Neural progenitor cell (in vitro differentiated cells): ENCODE results near the gene SMAGP. TPM values are rescaled to one million over a fixed set of nuclear protein-coding genes. Genes with fewer than 3 reads are reported as not detected.

Experiments used
- DNase-seq: peaks from one replicate; pipeline ENCODE4 v3.0.0-alpha.2; 2016; ENCODE audit warnings: low spot score
- H2AFZ ChIP-seq: fragments of 200-600 bp; sonication (generic); replicated peaks from 2 replicates; pipeline ENCODE4 v1.6.1; 2016; ENCODE audit warnings: antibody characterized with exemption
- H3F3A ChIP-seq: fragments of 200-600 bp; sonication (generic); 2 replicates; pipeline ENCODE4 v1.6.1; 2016; ENCODE audit warnings: antibody characterized with exemption, low read depth
- H3K27ac ChIP-seq: fragments of 200-600 bp; sonication (generic); 2 replicates; pipeline ENCODE4 v1.5.1; 2016; ENCODE audit warnings: mild to moderate bottlenecking
- H3K27me3 ChIP-seq: fragments of 200-600 bp; sonication (generic); 2 replicates; pipeline ENCODE4 v1.6.1; 2016; ENCODE audit warnings: mild to moderate bottlenecking, moderate library complexity
- H3K36me3 ChIP-seq: fragments of 200-600 bp; sonication (generic); 2 replicates; pipeline ENCODE4 v1.5.1; 2016
- H3K4me1 ChIP-seq: fragments of 200-600 bp; sonication (generic); 2 replicates; pipeline ENCODE4 v1.6.1; 2016; ENCODE audit warnings: mixed run types
- H3K4me2 ChIP-seq: fragments of 200-600 bp; sonication (generic); 2 replicates; pipeline ENCODE4 v1.6.1; 2016
- H3K4me3 ChIP-seq: fragments of 200-600 bp; sonication (generic); 2 replicates; pipeline ENCODE4 v1.5.1; 2016
- H3K79me2 ChIP-seq: fragments of 200-600 bp; sonication (generic); 2 replicates; pipeline ENCODE4 v1.6.1; 2016; ENCODE audit warnings: low read depth
- H3K9ac ChIP-seq: fragments of 200-600 bp; sonication (generic); 2 replicates; pipeline ENCODE4 v1.6.1; 2016
- H3K9me3 ChIP-seq: fragments of 200-600 bp; sonication (generic); 2 replicates; pipeline ENCODE4 v1.5.1; 2016; ENCODE audit warnings: low read depth
- H4K20me1 ChIP-seq: fragments of 200-600 bp; sonication (generic); 2 replicates; pipeline ENCODE4 v1.6.1; 2016; ENCODE audit warnings: low read depth
- H3K27ac Mint-ChIP-seq: 3 replicates; pipeline ENCODE4 v1.8.0; 2021; ENCODE audit warnings: mixed read lengths
- H3K27me3 Mint-ChIP-seq: 2 replicates; pipeline ENCODE4 v1.8.0; 2022; ENCODE audit warnings: low read depth, mild to moderate bottlenecking, inconsistent platforms, moderate library complexity, mixed read lengths; ENCODE audit not compliant: insufficient read depth
- H3K36me3 Mint-ChIP-seq: 3 replicates; pipeline ENCODE4 v1.8.0; 2021; ENCODE audit warnings: mixed read lengths
- H3K4me1 Mint-ChIP-seq: 3 replicates; pipeline ENCODE4 v1.8.0; 2021; ENCODE audit warnings: mixed read lengths
- H3K4me3 Mint-ChIP-seq: 3 replicates; pipeline ENCODE4 v1.8.0; 2021; ENCODE audit warnings: mild to moderate bottlenecking, moderate library complexity, mixed read lengths
- H3K9me3 Mint-ChIP-seq: 3 replicates; pipeline ENCODE4 v1.8.0; 2020; ENCODE audit warnings: mixed read lengths
- EZH2 ChIP-seq: fragments of 200-600 bp; sonication (generic); IDR thresholded peaks from 2 replicates; pipeline ENCODE4 v1.6.1; 2017; ENCODE audit warnings: antibody characterized with exemption, mild to moderate bottlenecking, moderate library complexity
- EZH2phosphoT487 ChIP-seq: fragments of 200-600 bp; sonication (generic); IDR thresholded peaks from 2 replicates; pipeline ENCODE4 v1.6.1; 2017; ENCODE audit warnings: antibody characterized with exemption
- total RNA-seq: library from RNA; depleted of rRNA; stranded (reverse); fragments of >200 nt; gene quantifications from 2 replicates; pipeline ENCODE4 v1.2.3, GENCODE V29; 2015; ENCODE audit warnings: low replicate concordance
- TF ChIP-seq, protein P1 (sequence below): fragments of 200-600 bp; sonication (generic); IDR thresholded peaks from 2 replicates; pipeline ENCODE4 v1.5.1; 2017; ENCODE audit warnings: antibody characterized with exemption, mild to moderate bottlenecking

The SMAGP gene
- total RNA-seq, 1 donor from 2014 or later, result 19.0 TPM

DNA sequence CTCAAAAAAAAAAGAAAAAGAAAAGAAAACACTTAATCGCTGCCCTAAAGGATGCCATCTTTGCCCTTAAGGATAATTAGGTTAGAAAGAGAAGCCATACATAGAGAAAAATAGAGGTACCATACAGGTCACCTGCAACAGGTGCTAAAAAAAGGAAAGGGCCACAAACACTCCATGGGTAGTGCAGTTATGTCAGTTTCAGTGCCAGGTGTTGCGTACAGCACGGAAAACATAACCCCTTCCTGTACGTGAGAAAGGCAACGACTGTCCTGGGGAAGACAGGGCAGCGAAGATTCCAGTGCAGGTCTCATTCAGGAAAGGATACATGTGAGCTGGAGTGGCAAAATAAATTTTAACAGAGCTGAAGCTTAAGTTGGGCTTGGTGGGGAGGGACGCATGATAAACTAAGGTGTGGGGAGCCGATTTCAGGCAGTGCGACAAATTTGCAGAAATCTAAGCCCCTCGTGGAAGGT, 32.1 kb downstream of the SMAGP start:
- H3K27ac ChIP-seq, result no peak overlapping the region
- Mint-ChIP-seq H3K9me3 (no peaks in the 10 kb centered on the region), H3K4me3 (peak overlapping the region; percentile 96), H3K4me1 (peaks cover 14% of the 10 kb centered on the region), H3K36me3 (peaks cover 14% of the 10 kb centered on the region), H3K27me3 (no peaks in the 10 kb centered on the region), H3K27ac (peak overlapping the region; percentile 35)
- H3K4me3 ChIP-seq, result peak overlapping the region; percentile 97
- H3K9ac ChIP-seq, result no peak overlapping the region
- no peaks in the 10 kb centered on the region for H3K9me3 ChIP-seq
- H3K27me3 ChIP-seq, result no peaks in the 10 kb centered on the region
- peaks cover 20% of the 10 kb centered on the region for H3F3A ChIP-seq
- peaks cover 3% of the 10 kb centered on the region for H3K4me1 ChIP-seq
- no peak for TF ChIP-seq EZH2phosphoT487
- no peak for TF ChIP-seq EZH2
- TF ChIP-seq, protein P1, sequence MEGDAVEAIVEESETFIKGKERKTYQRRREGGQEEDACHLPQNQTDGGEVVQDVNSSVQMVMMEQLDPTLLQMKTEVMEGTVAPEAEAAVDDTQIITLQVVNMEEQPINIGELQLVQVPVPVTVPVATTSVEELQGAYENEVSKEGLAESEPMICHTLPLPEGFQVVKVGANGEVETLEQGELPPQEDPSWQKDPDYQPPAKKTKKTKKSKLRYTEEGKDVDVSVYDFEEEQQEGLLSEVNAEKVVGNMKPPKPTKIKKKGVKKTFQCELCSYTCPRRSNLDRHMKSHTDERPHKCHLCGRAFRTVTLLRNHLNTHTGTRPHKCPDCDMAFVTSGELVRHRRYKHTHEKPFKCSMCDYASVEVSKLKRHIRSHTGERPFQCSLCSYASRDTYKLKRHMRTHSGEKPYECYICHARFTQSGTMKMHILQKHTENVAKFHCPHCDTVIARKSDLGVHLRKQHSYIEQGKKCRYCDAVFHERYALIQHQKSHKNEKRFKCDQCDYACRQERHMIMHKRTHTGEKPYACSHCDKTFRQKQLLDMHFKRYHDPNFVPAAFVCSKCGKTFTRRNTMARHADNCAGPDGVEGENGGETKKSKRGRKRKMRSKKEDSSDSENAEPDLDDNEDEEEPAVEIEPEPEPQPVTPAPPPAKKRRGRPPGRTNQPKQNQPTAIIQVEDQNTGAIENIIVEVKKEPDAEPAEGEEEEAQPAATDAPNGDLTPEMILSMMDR, result no peak
- peak overlapping the region; percentile 79 for H3K4me2 ChIP-seq
- DNase-seq, result no peak
- H4K20me1 ChIP-seq, result no peaks in the 10 kb centered on the region
- peaks cover 12% of the 10 kb centered on the region for H3K79me2 ChIP-seq
- H2AFZ ChIP-seq, result peak overlapping the region; percentile 51
- H3K36me3 ChIP-seq, result peaks cover 4% of the 10 kb centered on the region

DNA sequence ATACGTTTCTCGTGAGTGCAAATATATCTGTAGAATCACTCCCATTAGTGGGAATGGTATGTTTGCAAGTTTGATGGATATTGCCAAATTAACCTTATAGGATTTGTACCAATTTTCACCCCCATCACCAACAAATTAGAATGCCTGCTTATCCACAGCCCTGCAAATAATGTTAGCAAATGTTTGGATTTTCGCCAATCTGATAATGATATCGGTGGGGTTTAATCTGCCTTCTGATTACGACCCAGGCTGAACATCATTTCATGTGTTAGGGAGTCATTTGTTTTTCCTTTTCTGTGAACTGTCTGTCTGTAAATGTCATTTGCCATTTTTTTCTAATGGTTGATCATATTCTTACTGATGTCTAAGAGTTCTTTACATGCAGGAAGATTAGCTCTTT, 35.7 kb downstream of the SMAGP start:
- Histone ChIP-seq H3F3A (peaks cover 16% of the 10 kb centered on the region), H2AFZ (no peak overlapping the region), H3K9me3 (no peaks in the 10 kb centered on the region), H3K27ac (no peak overlapping the region), H3K4me1 (peaks cover 3% of the 10 kb centered on the region), H3K4me3 (no peak overlapping the region), H3K36me3 (no peaks in the 10 kb centered on the region), H4K20me1 (no peaks in the 10 kb centered on the region), H3K27me3 (no peaks in the 10 kb centered on the region), H3K79me2 (peaks cover 3% of the 10 kb centered on the region), H3K9ac (no peak overlapping the region), H3K4me2 (no peak overlapping the region)
- Mint-ChIP-seq H3K4me3 (no peak overlapping the region), H3K9me3 (no peaks in the 10 kb centered on the region), H3K27ac (no peak overlapping the region), H3K36me3 (no peaks in the 10 kb centered on the region), H3K4me1 (peaks cover 7% of the 10 kb centered on the region), H3K27me3 (no peaks in the 10 kb centered on the region)
- no peak for DNase-seq
- no peak for TF ChIP-seq EZH2phosphoT487
- TF ChIP-seq, protein P1, result no peak

DNA sequence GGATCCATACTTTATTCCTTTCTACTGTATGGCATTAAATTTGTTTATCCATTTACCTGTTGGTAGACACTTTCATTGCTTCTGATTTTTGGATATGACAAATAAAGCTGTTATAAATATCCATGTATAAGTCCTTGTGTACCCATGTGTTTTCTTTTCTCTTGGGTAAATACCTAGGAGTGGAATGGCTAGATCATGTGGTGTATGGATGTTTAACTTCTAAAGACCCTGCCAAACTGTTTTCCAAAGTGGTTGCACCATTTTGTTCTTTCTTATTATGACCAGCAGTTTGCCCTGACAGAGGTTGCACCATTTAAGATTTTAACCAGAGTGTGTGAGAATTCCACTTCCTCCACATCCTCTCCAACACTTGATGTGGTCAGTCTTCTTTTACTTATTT, 37.6 kb downstream of the SMAGP start:
- no peak overlapping the region for H3K27ac ChIP-seq
- no peaks in the 10 kb centered on the region for H3K9me3 ChIP-seq
- Mint-ChIP-seq H3K4me3 (no peak overlapping the region), H3K36me3 (no peaks in the 10 kb centered on the region), H3K27ac (no peak overlapping the region), H3K27me3 (no peaks in the 10 kb centered on the region), H3K4me1 (no peaks in the 10 kb centered on the region), H3K9me3 (no peaks in the 10 kb centered on the region)
- no peak overlapping the region for H3K4me3 ChIP-seq
- no peak for DNase-seq
- no peaks in the 10 kb centered on the region for H4K20me1 ChIP-seq
- peaks cover 7% of the 10 kb centered on the region for H3F3A ChIP-seq
- H3K27me3 ChIP-seq, result no peaks in the 10 kb centered on the region
- no peak overlapping the region for H3K4me2 ChIP-seq
- no peaks in the 10 kb centered on the region for H3K4me1 ChIP-seq
- no peak overlapping the region for H3K9ac ChIP-seq
- TF ChIP-seq EZH2phosphoT487 (no peak), EZH2 (no peak)
- TF ChIP-seq, protein P1, result no peak
- H3K79me2 ChIP-seq, result no peaks in the 10 kb centered on the region
- H3K36me3 ChIP-seq, result no peaks in the 10 kb centered on the region
- no peak overlapping the region for H2AFZ ChIP-seq
